RWPE1 (cell line): ENCODE measurements around the gene RBM4.
A peak's percentile ranks its signal among the peaks of the same experiment; 100 is the strongest.

Experiments
- CTCF ChIA-PET: fragments of 350-600 bp; sonication (Branson Sonifier 250); formaldehyde crosslinking; extraction: SDS; loops from one replicate; lab custom pipeline; 2021; lab: Yijun Ruan, JAX
- POLR2A ChIA-PET: fragments of 400-600 bp; formaldehyde crosslinking; extraction: SDS; loops from one replicate; lab custom pipeline; 2020; ENCODE audit warnings: antibody characterized with exemption; ENCODE audit not compliant: low non-redundant PET; lab: Yijun Ruan, JAX
- DNase-seq: peaks from one replicate; pipeline ENCODE4 v3.0.0; 2012; ENCODE audit warnings: low spot score
- H3K27ac ChIP-seq: fragments of 450-650 bp; 2 replicates; pipeline ENCODE4 v1.5.1; 2017
- TF ChIP-seq, protein P1 (sequence below): fragments of 450-650 bp; conservative IDR thresholded peaks from 2 replicates; pipeline ENCODE4 v1.5.1; 2017; ENCODE audit warnings: low read depth, mild to moderate bottlenecking

Gene RBM4

GRCh38 chr11:66653123-66653522, 14.6 kb downstream of the RBM4 start:
- DNase-seq = no peak

DNA sequence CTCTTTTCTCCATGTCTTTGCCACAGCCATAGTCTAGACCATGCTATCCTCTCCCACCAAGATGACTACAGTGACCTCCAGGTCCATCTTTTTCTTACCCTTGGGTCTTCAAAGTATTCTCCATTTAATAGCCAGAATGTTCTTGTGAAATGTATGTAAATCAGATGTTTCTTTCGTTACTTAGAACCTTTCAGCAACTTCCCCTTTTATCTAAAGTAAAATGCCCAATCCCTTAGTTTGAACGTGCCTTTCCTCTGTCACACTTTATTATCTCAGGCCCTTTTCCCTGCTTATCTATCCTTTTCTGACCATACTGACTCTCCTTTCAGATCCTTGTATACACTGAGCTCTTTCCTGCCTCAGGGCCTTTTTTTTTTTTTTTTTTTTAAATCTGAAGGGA, 21.3 kb downstream of the RBM4 start:
- TF ChIP-seq, protein P1, sequence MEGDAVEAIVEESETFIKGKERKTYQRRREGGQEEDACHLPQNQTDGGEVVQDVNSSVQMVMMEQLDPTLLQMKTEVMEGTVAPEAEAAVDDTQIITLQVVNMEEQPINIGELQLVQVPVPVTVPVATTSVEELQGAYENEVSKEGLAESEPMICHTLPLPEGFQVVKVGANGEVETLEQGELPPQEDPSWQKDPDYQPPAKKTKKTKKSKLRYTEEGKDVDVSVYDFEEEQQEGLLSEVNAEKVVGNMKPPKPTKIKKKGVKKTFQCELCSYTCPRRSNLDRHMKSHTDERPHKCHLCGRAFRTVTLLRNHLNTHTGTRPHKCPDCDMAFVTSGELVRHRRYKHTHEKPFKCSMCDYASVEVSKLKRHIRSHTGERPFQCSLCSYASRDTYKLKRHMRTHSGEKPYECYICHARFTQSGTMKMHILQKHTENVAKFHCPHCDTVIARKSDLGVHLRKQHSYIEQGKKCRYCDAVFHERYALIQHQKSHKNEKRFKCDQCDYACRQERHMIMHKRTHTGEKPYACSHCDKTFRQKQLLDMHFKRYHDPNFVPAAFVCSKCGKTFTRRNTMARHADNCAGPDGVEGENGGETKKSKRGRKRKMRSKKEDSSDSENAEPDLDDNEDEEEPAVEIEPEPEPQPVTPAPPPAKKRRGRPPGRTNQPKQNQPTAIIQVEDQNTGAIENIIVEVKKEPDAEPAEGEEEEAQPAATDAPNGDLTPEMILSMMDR = no peak
- no peak overlapping the region for H3K27ac ChIP-seq
- DNase-seq = no peak
- ChIA-PET CTCF (interaction anchor here (0.6 kb wide), 1 partner anchor 39 kb away, joined by 3 read pairs; no protein-coding TSS in a partner anchor), POLR2A (no interaction called here)

More at GRCh38 chr11:66653123-66653522, 14.6 kb downstream of the RBM4 start:
- ChIA-PET POLR2A (interaction anchor here (0.6 kb wide), 1 partner anchor 37 kb away, joined by 3 read pairs; the partner anchor contains the start of gene RBM14), CTCF (no interaction called here)
- TF ChIP-seq, protein P1 = no peak
- no peak overlapping the region for H3K27ac ChIP-seq

GRCh38 chr11:66663741-66664296, 25.3 kb downstream of the RBM4 start:
- TF ChIP-seq, protein P1 = no peak
- H3K27ac ChIP-seq = peak overlapping the region; percentile 22; the same call in 1 of the 2 replicates
- POLR2A ChIA-PET = interaction anchor here (0.6 kb wide), 2 partner anchors 13 to 45 kb away, joined by 3 read pairs; no protein-coding TSS in a partner anchor
- no peak for DNase-seq
- CTCF ChIA-PET = interaction anchor here (0.7 kb wide), 1 partner anchor 33 kb away, joined by 4 read pairs; no protein-coding TSS in a partner anchor

- TF ChIP-seq, protein P1 = no peak
- no peak overlapping the region for H3K27ac ChIP-seq
- no peak for DNase-seq
- POLR2A ChIA-PET = no interaction called here
- CTCF ChIA-PET = interaction anchor here (1.2 kb wide), 1 partner anchor 13 kb away, joined by 4 read pairs; no protein-coding TSS in a partner anchor
Observed at GRCh38 chr11:66665369-66665768, 26.9 kb downstream of the RBM4 start.

DNA sequence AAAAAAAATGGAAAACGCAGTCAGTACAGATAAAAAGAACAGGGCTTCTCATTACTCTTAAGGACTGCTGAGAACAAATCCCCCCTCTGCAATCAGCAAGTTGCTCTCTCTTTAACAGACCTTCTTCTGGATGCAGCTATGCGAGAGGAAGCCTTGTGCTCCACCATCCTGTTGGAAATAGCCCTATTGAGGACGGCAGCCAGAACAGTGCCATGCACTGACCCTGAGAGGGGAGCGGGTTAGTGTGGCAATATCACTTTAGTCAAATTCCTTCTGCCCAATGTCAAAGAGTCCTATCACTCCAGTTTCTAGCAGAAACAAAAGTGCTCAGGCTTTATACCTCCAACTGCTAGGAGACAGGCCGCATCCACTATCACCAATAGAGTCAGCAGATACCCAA, 32.3 kb downstream of the RBM4 start:
- DNase-seq = no peak
- TF ChIP-seq, protein P1 = no peak
- CTCF ChIA-PET = no interaction called here
- POLR2A ChIA-PET = no interaction called here
- H3K27ac ChIP-seq = no peak overlapping the region

DNA sequence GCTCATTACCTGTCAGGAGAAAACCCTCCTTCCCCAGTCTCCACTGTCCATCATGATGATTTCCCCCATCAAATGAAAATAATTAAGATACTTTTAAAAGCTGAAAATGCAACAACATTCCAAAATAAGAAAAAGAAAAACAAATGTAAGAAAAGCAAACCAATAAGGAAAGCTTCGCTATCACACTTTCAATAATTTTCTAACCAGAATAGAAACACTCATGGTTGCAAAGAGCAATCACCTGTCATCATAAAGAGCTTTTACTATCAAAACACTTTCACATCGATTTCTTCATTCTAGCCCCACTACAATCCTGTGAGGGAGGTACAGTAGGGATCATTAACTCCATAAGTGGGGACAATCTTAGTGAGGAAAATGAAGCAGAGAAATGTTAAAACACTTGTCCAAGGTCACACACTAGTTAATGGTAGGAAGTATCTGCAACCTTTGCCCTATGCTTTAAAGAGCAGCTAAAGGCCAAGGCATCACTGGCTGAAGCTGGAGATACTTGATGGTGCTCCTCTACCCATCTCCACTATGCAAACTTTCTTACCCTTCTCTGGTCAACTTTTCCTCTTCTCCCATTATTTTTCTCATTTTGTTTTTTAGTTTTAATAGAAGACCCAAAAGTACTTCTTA, 36.6 kb downstream of the RBM4 start:
- no peak for DNase-seq
- H3K27ac ChIP-seq = no peak overlapping the region
- TF ChIP-seq, protein P1 = no peak
- CTCF ChIA-PET = no interaction called here
- POLR2A ChIA-PET = no interaction called here
